Peyer's patch (tissue), 4 donors: ENCODE results near the gene TMEM219.

ENCODE experiments used
- CTCF ChIP-seq, 6 experiments: fragments of 450-650 bp in 4 of 6; fragments of 200-600 bp in 2 of 6; sonication (generic) in 1 of 6; IDR thresholded peaks; one replicate each; pipeline ENCODE4 v1.5.1; 2017 to 2019; ENCODE audit warnings: antibody characterized with exemption in 6 of 6, mild to moderate bottlenecking in 3 of 6, moderate library complexity in 1 of 6
- POLR2A ChIP-seq, 2 donors: fragments of 450-650 bp; IDR thresholded peaks; one replicate each; pipeline ENCODE4 v1.5.1; 2017; ENCODE audit warnings: antibody characterized with exemption in 2 of 2, mild to moderate bottlenecking in 2 of 2, moderate library complexity in 2 of 2

GRCh38 chr16:29958756-29959155, 3.1 kb upstream of the TMEM219 start:
- no peak for TF ChIP-seq POLR2A (IDR thresholded peaks at IDR 0.05)
- no peak for TF ChIP-seq CTCF (IDR thresholded peaks at IDR 0.05)
